ENCODE measurements around the gene VSTM4.

VSTM4 gene

DNA sequence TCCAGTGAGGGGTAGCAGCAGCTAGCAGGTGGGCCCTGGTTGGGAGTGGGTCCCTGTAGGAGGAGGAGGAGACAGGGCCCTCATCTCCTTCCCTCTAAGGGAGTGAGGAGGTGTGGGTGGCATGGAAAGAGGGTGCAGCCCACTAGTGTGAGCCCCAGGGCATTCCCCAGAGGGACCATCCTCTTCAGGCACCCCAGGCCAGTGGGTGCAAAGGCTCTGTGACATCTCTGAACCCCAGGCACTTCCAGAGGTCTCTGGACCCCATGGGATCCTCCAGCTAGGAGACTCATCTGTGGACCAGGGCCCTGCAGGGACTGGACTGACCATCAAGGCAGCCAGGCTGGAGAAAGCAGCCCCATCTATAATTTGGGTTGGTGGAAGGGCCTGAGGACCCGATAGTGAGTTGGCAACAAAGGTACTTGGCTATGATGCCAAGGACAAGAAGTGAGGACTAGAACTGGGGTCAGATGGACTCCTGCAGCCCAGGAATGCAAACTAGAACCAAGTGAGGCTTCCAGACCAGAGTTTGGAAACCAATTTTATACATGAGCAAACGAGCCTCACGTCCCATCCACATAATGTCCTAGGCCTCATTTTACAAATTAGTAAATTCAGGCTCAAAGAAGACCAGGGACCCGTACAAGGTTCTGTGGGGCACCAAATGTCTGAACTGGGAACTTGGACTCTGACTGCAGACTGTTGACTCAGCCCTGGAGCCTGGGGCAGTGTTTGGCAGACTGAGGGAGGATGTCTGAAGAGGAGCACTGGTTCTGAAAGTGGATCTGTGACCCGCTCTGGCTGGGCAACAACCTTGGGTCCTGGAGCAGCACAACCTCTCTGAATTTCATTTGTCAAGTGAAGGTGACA, 1.4 kb upstream of the VSTM4 start:
- DNase-seq = no peak

GRCh38 chr10:49115796-49116508, 630 bp upstream of the VSTM4 start:
- no peak for DNase-seq

- DNase-seq = no peak
Measured at GRCh38 chr10:49114718-49115014, 656 bp downstream of the VSTM4 start.

- DNase-seq = no peak
Measured at GRCh38 chr10:49113741-49114141, 1.6 kb downstream of the VSTM4 start.

DNA sequence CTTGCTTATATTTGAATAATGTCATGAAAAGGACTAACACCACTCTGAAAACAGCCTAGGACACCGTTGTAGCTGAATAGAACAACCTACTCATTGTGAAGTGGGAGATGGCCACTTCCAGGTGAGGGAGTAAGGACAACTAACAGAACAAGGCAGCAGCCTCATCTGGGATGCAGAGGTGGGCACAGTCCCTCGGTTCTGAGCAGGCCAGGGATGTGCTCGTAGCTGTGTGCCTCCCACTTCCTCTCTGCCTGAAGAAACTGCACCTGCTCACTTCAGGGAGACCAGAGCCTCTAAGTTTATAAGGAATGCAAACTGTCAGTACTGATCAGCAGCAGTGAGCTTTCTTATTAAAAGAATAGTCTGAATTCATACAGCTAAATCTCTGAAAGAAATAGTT, 2.5 kb downstream of the VSTM4 start:
- DNase-seq = no peak

GRCh38 chr10:49112098-49112497, 3.2 kb downstream of the VSTM4 start:
- no peak for DNase-seq

DNA sequence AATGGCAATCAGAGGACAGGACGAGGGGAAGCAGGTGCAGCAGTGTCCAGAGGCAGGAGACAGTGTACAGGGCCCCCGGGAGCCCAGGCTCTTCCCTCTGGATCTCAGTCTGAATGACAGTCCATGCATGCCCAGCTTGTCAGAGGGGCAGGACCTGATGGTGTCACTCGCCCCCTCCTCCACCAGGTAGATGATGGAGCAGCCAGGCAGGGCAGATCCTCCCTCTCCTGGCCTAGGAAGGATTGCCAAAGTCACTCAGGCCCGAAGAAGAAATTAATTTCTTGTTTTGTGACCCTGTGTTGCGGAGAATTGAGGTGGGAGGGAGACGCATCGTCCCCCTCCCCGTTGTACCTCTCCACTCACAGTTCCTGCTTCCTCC, 4.0 kb downstream of the VSTM4 start:
- DNase-seq = no peak

- DNase-seq = no peak
Measured at GRCh38 chr10:49110684-49111319, 4.5 kb downstream of the VSTM4 start.

GRCh38 chr10:49109669-49110340, 5.5 kb downstream of the VSTM4 start:
- DNase-seq = peak; percentile 92

DNA sequence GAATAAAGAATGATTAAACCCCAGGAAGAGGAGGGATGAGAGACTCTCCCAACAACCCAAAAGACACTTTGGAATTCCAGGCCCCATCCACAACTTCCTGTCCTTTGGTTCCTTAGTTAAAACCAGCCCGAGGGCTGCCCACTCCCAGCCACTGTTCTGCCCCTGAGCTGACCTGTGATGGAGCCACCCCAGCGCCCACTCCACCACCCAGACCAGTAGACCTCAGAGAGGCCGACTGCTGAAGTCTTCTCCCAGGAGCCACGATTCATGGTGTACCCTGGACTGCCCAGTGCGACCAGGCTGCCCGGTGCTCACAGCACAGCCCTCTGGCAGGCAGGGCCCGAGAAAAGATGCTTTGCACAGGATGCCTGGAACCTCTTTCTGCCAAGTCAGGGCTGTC, 6.7 kb downstream of the VSTM4 start:
- DNase-seq = no peak

GRCh38 chr10:49107887-49108267, 7.4 kb downstream of the VSTM4 start:
- DNase-seq = no peak

DNA sequence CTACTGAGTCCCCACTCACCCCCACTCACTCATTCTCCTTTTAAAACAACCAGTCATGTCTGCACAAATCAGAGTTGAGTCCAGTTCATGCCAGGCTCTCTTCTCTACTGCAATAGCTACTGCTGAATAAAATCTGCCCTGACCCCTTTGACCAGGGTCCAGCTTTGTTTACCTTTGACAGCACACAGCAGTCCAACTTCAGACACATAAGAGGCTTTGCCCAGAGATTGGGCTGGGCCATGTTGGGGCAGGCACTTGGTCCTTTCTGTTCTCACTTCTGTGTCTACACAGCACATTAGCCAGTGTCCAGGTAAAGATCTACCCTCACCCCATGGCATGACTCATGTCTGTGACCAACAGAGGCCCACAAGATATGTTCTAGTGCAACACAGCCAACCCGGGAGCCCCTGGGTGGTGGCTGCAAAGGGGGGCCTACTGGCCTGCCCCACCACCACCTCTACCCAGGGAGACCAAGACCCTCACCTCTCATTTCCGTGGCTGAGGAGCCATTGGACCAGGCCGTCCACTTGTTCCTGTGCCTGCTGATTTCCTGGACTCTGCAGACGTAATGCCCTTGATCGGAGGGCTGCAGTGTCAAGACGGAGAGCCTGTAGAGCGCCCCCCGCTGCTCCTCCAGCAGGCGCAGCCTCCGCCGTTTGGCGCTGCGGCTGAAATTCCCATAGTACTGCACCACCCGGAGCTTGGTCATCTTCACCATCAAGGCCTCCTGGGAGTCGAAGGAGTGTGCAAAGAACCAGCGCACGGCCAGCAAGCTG, 8.0 kb downstream of the VSTM4 start:
- no peak for DNase-seq

- no peak for DNase-seq
Measured at GRCh38 chr10:49106451-49106850, 8.9 kb downstream of the VSTM4 start.

- no peak for DNase-seq
Measured at GRCh38 chr10:49105076-49105475, 10.2 kb downstream of the VSTM4 start.

DNA sequence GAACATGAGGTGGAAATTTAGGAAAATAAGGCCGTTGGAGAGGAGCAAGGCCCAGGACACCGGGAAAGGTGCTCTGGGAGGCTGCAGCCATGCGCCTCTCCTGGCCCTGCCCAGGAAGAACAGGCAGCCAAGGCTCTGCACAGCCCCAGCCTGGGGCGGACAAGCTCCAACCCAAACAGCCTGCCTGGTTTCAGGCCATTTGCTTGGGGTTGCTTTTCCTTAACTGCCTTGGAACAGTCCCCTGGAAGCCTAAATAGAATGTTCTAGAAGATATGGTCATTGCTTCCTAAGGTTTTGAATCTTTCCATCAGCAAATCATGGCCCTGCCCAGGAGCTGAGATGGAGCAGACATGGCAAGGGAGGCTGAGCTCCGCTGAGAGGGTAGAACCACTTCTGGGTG, 11.0 kb downstream of the VSTM4 start:
- DNase-seq = no peak

DNA sequence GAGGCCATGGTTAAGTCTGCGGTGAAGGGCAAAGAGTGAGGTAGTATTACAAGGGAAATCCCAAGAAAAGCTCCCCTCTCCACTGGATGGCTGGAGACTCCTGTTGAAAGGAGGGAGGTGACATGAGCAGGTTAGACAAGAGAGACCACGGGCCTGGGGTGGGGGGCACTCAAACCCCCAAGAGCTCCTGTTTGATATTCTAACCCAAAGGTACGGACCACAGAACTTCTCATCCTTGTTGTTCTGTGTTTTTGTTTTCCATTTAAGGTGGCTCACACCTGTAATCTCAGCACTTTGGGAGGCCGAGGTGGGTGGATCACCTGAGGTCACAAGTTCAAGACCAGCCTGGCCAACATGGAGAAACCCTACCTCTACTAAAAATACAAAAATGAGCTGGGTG, 11.6 kb downstream of the VSTM4 start:
- no peak for DNase-seq

GRCh38 chr10:49099046-49099445, 16.3 kb downstream of the VSTM4 start:
- no peak for DNase-seq

GRCh38 chr10:49096890-49097445, 18.4 kb downstream of the VSTM4 start:
- DNase-seq = no peak

DNA sequence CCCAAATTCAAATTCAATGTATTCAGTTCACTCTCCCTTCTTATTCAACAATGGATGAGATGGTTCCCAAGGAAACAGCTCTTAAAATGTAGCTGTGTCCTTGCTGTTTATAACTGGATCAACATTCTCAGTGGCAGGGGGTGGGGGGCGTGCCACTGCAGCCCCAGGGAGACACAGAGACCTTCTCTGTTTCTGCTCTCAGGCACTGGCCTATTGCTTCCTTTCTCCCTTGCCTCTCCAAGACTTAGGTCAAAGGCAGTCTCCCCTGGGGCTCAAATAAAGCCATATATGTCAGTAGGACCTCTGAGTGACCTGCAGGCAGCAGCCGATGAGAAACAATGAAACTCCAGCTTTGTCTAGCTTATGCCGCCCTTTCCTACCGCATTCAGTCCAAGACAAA, 20.7 kb downstream of the VSTM4 start:
- DNase-seq = no peak

GRCh38 chr10:49093922-49094321, 21.4 kb downstream of the VSTM4 start:
- DNase-seq = no peak

- no peak for DNase-seq
Measured at GRCh38 chr10:49092477-49092876, 22.8 kb downstream of the VSTM4 start.

DNA sequence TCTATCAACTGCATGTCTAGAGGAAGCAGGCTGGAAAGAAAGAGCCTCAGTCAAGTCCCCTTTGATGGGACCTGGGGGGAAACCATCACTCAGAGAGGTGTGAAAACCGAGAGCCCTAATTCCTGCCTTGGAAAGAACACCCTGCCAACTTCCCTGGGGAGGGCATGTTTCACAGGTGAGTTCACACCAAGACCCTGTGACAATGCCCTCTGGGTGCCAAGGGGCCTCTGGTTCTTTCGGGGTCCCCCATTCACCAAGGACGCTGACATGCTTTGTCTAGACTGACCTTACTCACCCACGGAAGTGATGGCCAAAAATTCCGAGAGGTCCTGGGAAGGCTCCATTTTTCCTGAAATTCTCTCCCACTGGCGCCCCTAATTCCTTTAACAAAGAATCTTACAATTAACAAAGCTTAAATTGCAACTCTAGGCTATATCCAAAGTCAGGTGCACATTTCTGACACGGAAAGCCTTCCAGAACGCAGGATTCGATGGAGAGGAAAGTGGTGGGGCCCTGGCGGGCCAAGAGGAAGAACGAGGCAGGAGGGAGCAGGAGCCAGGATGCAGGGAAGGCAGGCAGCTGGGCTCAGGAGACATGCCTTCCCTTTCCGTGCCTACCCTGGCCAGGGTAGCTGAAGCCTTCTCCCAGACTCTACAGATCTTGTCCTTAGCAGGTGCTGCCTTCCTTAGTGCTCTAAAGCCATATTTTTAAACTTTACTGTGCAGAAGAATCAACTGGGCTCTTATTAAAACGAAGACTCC, 23.7 kb downstream of the VSTM4 start:
- no peak for DNase-seq

Measured in left hindlimb (tissue), 1 donor.